Heart left ventricle (tissue), 16 donors: ENCODE results near the gene GPR141. TPM values are rescaled to one million over a fixed set of nuclear protein-coding genes. Genes with fewer than 3 reads are reported as not detected.
A peak's percentile ranks its signal among the peaks of the same experiment; 100 is the strongest.
"Not testable (repeated sequence)": the region's sequence is repeated elsewhere in the genome, so short reads cannot be mapped to it uniquely, and the experiment has no call there.

Experiments
- ATAC-seq, 4 donors: fragments of 200-7000 bp; cut with Tn5 transposase; one replicate each; pipeline ENCODE4 v1.9.1; 2020 to 2022; ENCODE audit warnings: moderate library complexity in 4 of 4, mild to moderate bottlenecking in 3 of 4, moderate number of reproducible peaks in 1 of 4
- DNase-seq, 5 donors: peaks; one replicate each; pipeline ENCODE4 v3.0.0-alpha.2; 2020
- H3K27ac ChIP-seq, 12 donors: fragments of 200-600 bp; sonication (generic) in 4 of 12; one replicate each; pipeline versions ENCODE4 v1.5.0 to v1.8.0; 2016 to 2022; ENCODE audit warnings: mild to moderate bottlenecking in 2 of 12
- H3K27me3 ChIP-seq, 9 donors: fragments of 200-600 bp; sonication (generic) in 2 of 9; one replicate each; pipeline versions ENCODE4 v1.5.1 to v1.8.0; 2016 to 2022; ENCODE audit warnings: mild to moderate bottlenecking in 3 of 9
- H3K36me3 ChIP-seq, 9 donors: fragments of 200-600 bp; sonication (generic) in 2 of 9; one replicate each; pipeline versions ENCODE4 v1.5.0 to v1.8.0; 2018 to 2022; ENCODE audit warnings: mild to moderate bottlenecking in 2 of 9
- H3K4me1 ChIP-seq, 12 donors: fragments of 200-600 bp; sonication (generic) in 4 of 12; one replicate each; pipeline versions ENCODE4 v1.5.0 to v1.8.0; 2016 to 2022; ENCODE audit warnings: mild to moderate bottlenecking in 3 of 12
- H3K4me3 ChIP-seq, 12 donors: fragments of 200-600 bp; sonication (generic) in 4 of 12; one replicate each; pipeline versions ENCODE4 v1.5.0 to v1.8.0; 2017 to 2022; ENCODE audit warnings: mild to moderate bottlenecking in 9 of 12, moderate library complexity in 4 of 12
- H3K9me3 ChIP-seq, 12 donors: fragments of 200-600 bp; sonication (generic) in 4 of 12; one replicate each; pipeline versions ENCODE4 v1.5.0 to v1.8.0; 2016 to 2022; ENCODE audit warnings: mild to moderate bottlenecking in 1 of 12
- POLR2A ChIP-seq, 2 donors: fragments of 450-650 bp; IDR thresholded peaks; one replicate each; pipeline ENCODE4 v1.6.1; 2017; ENCODE audit warnings: antibody characterized with exemption in 2 of 2, mild to moderate bottlenecking in 2 of 2, moderate library complexity in 2 of 2
- WGBS, 4 donors: extraction: QIAGEN DNeasy Blood & Tissue Kit in 2 of 4; methylation state at CpG; one replicate each; pipeline versions ENCODE4 v1.1.5 to v1.1.7; 2013 to 2018; 5-methylcytosine and 5-hydroxymethylcytosine counted together
- intact Hi-C, 10 donors: fragments of 100-400 bp; cut with DNase I; formaldehyde crosslinking; loops; one replicate each; pipeline versions ENCODE4 v1.11.1 to v1.14.2; 2022
- polyA plus RNA-seq, 2 donors: library from polyadenylated mRNA; stranded (reverse); fragments of 200-250 nt; gene quantifications; one replicate each; pipeline ENCODE4 v1.2.3, GENCODE V29; 2013
- total RNA-seq, 9 donors: library from RNA; depleted of rRNA in 2 of 9; stranded (reverse); fragments of >200 nt in 2 of 9; fragmentation: NEBNext Ultra II Directional in 3 of 9; extraction: Animal tissue kit (Norgen Biotek cat#: 25700) in 3 of 9; gene quantifications; one replicate each; pipeline versions ENCODE4 v1.1.0 to v1.2.4, GENCODE V29; 2016 to 2023
- TF ChIP-seq, protein P1 (sequence below), 12 donors: fragments of 200-600 bp; sonication (generic) in 4 of 12; IDR thresholded peaks; one replicate each; pipeline versions ENCODE4 v1.5.0 to v1.8.0; 2018 to 2022; ENCODE audit warnings: antibody characterized with exemption in 12 of 12, mild to moderate bottlenecking in 5 of 12
- donor health status: ischemic (EF 13 %, LVEDD 7.1; RV severe dilation, severe dysfunction).
- donor health status: healthy with polysubstance abuse.
- donor health status: DM: no; HTN: yes; CAD: no.
- donor health status: DM: no; HTN: no; CAD: no.
- donor health status: ischemic (EF 25% LVEDD 6.9; RV normal size, moderate dysfunction).
- donor health status: ischemic (EF 25% LVEDD 5.7; RV mildly dilated, moderate dysfunction).
- donor health status: healthy.
- donor health status: DM: yes; HTN: yes; CAD: no.
- donor health status: ischemic (EF 35%, LVEDD 5.7; RV mildly dilated, moderate dysfunction).
- donor health status: nonischemic (EF 11% LVEDD 7.7; RV severe dilation, severe dysfunction).
- donor health status: DM: yes; HTN: yes; CAD: no.
- donor health status: PGD.
- donor health status: ischemic (EF 29% LVEDD 5.4; RV normal size, mild dysfunction).
- donor health status: nonischemic (EF 23%, LVEDD 6.1; RV moderate dilation, normal function).

The GPR141 gene
- total and polyA plus RNA-seq, 11 donors = 0.11 to 5.2 (median 0.53) TPM; not detected in 3

DNA sequence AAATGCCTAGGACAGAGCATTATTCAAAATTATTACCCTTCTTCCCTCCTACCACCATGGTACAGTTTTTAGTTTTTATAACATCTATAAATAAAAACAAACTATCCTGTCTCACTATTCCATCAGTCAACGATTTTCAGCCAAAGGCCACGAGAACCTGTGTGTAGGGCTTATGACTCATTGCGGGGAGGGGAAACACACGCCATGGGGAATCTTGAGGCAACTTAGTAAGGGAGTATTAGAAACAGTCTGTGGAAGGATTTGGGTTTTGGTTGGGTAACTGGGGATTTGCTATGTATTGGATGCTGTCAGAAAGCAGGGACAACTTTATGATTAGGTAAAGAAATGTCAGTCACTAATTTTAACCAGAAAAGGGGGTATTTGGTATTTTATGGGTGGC lies 14.7 kb downstream of the GPR141 start:
- DNase-seq = no peak
- Histone ChIP-seq H3K4me1 (peaks cover 0 to 39% (median 0%) of the 10 kb centered on the region in 12 donors), H3K27ac (no peak overlapping the region), H3K36me3 (no peaks in the 10 kb centered on the region), H3K9me3 (no peaks in the 10 kb centered on the region), H3K27me3 (no peaks in the 10 kb centered on the region), H3K4me3 (no peak overlapping the region)
- WGBS, 4 donors = 85 to 88% (median 86%) methylated on average over 4 of the region's 4 CpGs
- TF ChIP-seq, protein P1, sequence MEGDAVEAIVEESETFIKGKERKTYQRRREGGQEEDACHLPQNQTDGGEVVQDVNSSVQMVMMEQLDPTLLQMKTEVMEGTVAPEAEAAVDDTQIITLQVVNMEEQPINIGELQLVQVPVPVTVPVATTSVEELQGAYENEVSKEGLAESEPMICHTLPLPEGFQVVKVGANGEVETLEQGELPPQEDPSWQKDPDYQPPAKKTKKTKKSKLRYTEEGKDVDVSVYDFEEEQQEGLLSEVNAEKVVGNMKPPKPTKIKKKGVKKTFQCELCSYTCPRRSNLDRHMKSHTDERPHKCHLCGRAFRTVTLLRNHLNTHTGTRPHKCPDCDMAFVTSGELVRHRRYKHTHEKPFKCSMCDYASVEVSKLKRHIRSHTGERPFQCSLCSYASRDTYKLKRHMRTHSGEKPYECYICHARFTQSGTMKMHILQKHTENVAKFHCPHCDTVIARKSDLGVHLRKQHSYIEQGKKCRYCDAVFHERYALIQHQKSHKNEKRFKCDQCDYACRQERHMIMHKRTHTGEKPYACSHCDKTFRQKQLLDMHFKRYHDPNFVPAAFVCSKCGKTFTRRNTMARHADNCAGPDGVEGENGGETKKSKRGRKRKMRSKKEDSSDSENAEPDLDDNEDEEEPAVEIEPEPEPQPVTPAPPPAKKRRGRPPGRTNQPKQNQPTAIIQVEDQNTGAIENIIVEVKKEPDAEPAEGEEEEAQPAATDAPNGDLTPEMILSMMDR (IDR thresholded peaks at IDR 0.05) = no peak
- TF ChIP-seq POLR2A (IDR thresholded peaks at IDR 0.05) = no peak
- intact Hi-C loops = no loop called here
- no peak for ATAC-seq

DNA sequence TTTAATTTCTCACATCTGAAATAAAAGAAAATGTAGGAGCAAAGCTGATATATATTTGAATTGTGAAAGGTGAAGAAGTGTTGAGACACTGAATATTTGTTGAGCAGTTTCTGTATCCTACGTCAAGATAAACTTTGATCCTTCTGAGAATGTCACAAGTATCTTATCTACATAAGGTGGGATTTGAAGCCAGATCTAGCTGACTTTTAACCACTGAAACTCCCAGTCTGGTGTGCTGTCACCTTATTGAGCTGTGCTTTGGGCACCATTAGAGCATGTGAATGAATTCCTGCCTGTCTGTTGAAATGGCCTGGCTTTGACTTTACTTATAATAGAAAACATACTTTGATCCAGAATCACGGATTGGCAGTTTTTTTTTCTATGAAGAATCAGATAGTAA lies 15.2 kb downstream of the GPR141 start:
- intact Hi-C loops = no loop called here
- no peaks in the 10 kb centered on the region for H3K36me3 ChIP-seq
- H3K27me3 ChIP-seq = no peaks in the 10 kb centered on the region
- 69 to 90% (median 85%) methylated on average over 2 of the region's 2 CpGs for WGBS, 4 donors
- no peak for DNase-seq
- no peak overlapping the region for H3K4me3 ChIP-seq
- peaks cover 0 to 39% (median 0%) of the 10 kb centered on the region in 12 donors for H3K4me1 ChIP-seq
- no peak overlapping the region for H3K27ac ChIP-seq
- H3K9me3 ChIP-seq = no peaks in the 10 kb centered on the region
- no peak for ATAC-seq
- no peak for TF ChIP-seq POLR2A (IDR thresholded peaks at IDR 0.05)
- TF ChIP-seq, protein P1 (IDR thresholded peaks at IDR 0.05) = no peak

DNA sequence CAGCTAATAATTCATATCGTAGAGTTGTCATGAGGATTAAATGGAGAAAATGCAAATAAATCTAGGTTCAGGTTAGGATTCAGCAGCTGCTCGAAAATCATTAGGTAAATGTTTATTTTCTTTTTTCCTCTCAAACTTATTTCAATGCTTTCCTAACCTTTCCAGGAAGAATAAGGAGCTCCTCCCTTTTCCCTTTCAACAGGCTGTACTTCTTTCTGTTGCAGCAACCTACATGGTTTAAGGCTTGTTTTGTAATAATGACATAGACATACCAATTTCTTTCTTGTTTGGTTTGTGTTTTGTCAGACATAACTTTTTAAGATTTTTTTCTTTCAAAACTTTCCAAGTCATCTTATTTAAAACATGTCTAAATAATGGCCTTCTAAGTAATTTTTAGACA lies 18.2 kb downstream of the GPR141 start:
- peak overlapping the region in 1 of 12 donors; percentile 33 for H3K27ac ChIP-seq
- H3K4me3 ChIP-seq = no peak overlapping the region
- no peaks in the 10 kb centered on the region for H3K27me3 ChIP-seq
- DNase-seq (no peak), ATAC-seq (no peak)
- TF ChIP-seq POLR2A (IDR thresholded peaks at IDR 0.05) = no peak
- TF ChIP-seq, protein P1 (IDR thresholded peaks at IDR 0.05) = no peak
- WGBS, 4 donors = 81 to 85% (median 82%) methylated on average over 2 of the region's 2 CpGs
- no peaks in the 10 kb centered on the region for H3K9me3 ChIP-seq
- intact Hi-C loops = no loop called here
- H3K4me1 ChIP-seq = peaks cover 0 to 32% (median 0%) of the 10 kb centered on the region in 12 donors
- no peaks in the 10 kb centered on the region for H3K36me3 ChIP-seq

DNA sequence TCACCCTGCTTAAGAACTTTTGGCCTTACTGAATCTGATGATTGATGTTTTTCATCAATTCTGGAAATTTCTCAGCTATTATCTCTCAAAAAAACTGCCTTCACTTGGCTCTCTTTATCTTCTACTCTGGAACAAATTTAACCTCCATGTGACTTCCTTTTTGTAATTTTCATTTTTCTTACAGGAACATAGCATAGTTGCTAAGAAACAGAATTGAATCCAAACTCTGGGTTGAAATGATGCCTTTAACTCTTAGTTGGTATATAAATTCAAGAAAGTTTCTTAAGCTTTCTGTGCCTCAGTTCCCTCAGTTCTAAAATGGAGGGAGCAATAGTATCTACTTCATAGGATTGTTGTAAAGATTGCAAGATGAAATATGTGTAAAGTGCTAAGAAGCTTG lies 19.8 kb downstream of the GPR141 start:
- peaks cover 0 to 40% (median 0%) of the 10 kb centered on the region in 12 donors for H3K4me1 ChIP-seq
- DNase-seq = no peak
- H3K27me3 ChIP-seq = no peaks in the 10 kb centered on the region
- H3K9me3 ChIP-seq = no peaks in the 10 kb centered on the region
- intact Hi-C loops = no loop called here
- TF ChIP-seq POLR2A (IDR thresholded peaks at IDR 0.05) = no peak
- TF ChIP-seq, protein P1 (IDR thresholded peaks at IDR 0.05) = no peak
- no peaks in the 10 kb centered on the region for H3K36me3 ChIP-seq
- H3K27ac ChIP-seq = peak overlapping the region in 1 of 12 donors; percentile 43
- no peak overlapping the region for H3K4me3 ChIP-seq
- no peak for ATAC-seq

DNA sequence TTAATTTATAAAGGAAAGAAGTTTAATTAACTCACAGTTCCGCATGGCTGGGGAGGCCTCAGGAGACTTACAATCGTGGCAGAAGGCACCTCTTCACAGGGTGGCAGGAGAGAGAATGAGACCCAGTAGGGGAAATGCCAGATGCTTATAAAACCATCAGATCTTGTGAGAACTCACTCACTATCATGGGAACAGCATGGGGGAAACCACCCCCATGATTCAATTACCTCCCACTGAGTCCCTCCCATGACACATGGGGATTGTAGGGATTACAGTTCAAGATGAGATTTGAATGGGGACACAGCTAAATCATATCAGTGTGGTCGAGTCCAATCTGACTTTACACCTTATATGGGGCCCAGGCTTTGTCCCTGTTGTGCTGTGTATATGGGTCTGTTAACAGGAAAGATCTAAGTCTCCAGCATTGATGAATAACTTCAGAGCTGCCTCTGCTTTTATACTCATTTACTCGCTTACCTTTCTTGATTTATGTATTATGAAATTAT lies 20.8 kb downstream of the GPR141 start:
- H3K27ac ChIP-seq, H3K27me3 ChIP-seq, ATAC-seq, DNase-seq, H3K36me3 ChIP-seq, intact Hi-C loops, H3K9me3 ChIP-seq, H3K4me3 ChIP-seq: not testable (repeated sequence)
- H3K4me1 ChIP-seq = peaks cover 0 to 40% (median 0%) of the 10 kb centered on the region in 12 donors
- 80 to 90% (median 83%) methylated on average over 4 of the region's 4 CpGs for WGBS, 4 donors
